GM12878 (cell line): ENCODE measurements around the gene SH3BP1. TPM values are rescaled to one million over a fixed set of nuclear protein-coding genes. Genes with fewer than 3 reads are reported as not detected.

Experiments used
- ATAC-seq: fragments of 200-7000 bp; cut with Tn5 transposase; 3 replicates; pipeline ENCODE4 v1.9.1; 2020; ENCODE audit warnings: mild to moderate bottlenecking, moderate library complexity
- BruUV-seq: library from RNA; stranded (reverse); fragments of 400-500 nt; replicated peaks from 2 replicates; lab custom pipeline; 2021; lab: Mats Ljungman, UMichigan
- CTCF ChIA-PET: fragments of 300-600 bp; sonication (Branson Sonifier 250); formaldehyde crosslinking; extraction: SDS; loops from one replicate; lab custom pipeline; 2021; ENCODE audit warnings: inconsistent platforms; lab: Yijun Ruan, JAX
- POLR2A ChIA-PET: fragments of 350-600 bp; formaldehyde crosslinking; extraction: SDS; loops from one replicate; lab custom pipeline; 2021; ENCODE audit warnings: inconsistent platforms; lab: Charles Lee
- RAD21 ChIA-PET: fragments of 300-600 bp; sonication (Branson Sonifier 250); formaldehyde crosslinking; loops from one replicate; lab custom pipeline; 2023; ENCODE audit warnings: antibody characterized with exemption; ENCODE audit not compliant: unreplicated experiment; lab: Charles Lee
- SMC1A ChIA-PET: fragments of 300-600 bp; sonication (Branson Sonifier 250); formaldehyde crosslinking; loops from one replicate; lab custom pipeline; 2023; ENCODE audit not compliant: unreplicated experiment, uncharacterized antibody; lab: Charles Lee
- DNase-seq: peaks from one replicate; pipeline ENCODE4 v3.0.0-alpha.2; 2011; ENCODE audit warnings: low read depth, low spot score
- FAIRE-seq: peaks from 3 replicates; lab custom pipeline; 2011; peaks lifted over from hg19 to GRCh38; lab: Jason Lieb, UNC
- H2AFZ ChIP-seq: 2 replicates; pipeline ENCODE4 v1.6.0; 2011; ENCODE audit warnings: low read depth, low read length, control low read depth; ENCODE audit not compliant: control insufficient read depth
- H3K27ac ChIP-seq: 2 replicates; pipeline ENCODE4 v1.5.1; 2011; ENCODE audit warnings: control low read depth; ENCODE audit not compliant: control insufficient read depth, insufficient read depth
- H3K27me3 ChIP-seq, 2 experiments: replicated peaks in 1 of 2; 2 replicates each; pipeline versions ENCODE4 v1.6.0 to v1.6.1; 2011; ENCODE audit warnings: low read length in 1 of 2; ENCODE audit not compliant: control insufficient read depth in 2 of 2, insufficient read depth in 2 of 2
- H3K36me3 ChIP-seq, 2 experiments: 2 replicates each; pipeline ENCODE4 v1.5.1; 2011; ENCODE audit warnings: low read length in 1 of 2; ENCODE audit not compliant: control insufficient read depth in 2 of 2, insufficient read depth in 2 of 2
- H3K4me1 ChIP-seq: 2 replicates; pipeline ENCODE4 v1.6.1; 2011; ENCODE audit warnings: mild to moderate bottlenecking, low read length, moderate library complexity, mixed read lengths; ENCODE audit not compliant: control insufficient read depth, insufficient read depth
- H3K4me2 ChIP-seq: 2 replicates; pipeline ENCODE4 v1.6.0; 2011; ENCODE audit warnings: control low read depth; ENCODE audit not compliant: control insufficient read depth, insufficient read depth
- H3K4me3 ChIP-seq: fragments of 200-600 bp; sonication (generic); 2 replicates; pipeline ENCODE4 v1.5.1; 2016
- H3K79me2 ChIP-seq: 2 replicates; pipeline ENCODE4 v1.6.0; 2011; ENCODE audit warnings: low read length; ENCODE audit not compliant: control insufficient read depth, insufficient read depth
- H3K9ac ChIP-seq: 2 replicates; pipeline ENCODE4 v1.8.0; 2011; ENCODE audit warnings: low read length, control low read depth, mixed read lengths; ENCODE audit not compliant: control insufficient read depth, insufficient read depth
- H3K9me3 ChIP-seq: replicated peaks from 3 replicates; pipeline ENCODE4 v1.5.1; 2011; ENCODE audit warnings: mild to moderate bottlenecking, low read length; ENCODE audit not compliant: control insufficient read depth, insufficient read depth
- H4K20me1 ChIP-seq: 2 replicates; pipeline ENCODE4 v1.6.0; 2011; ENCODE audit not compliant: control insufficient read depth, insufficient read depth
- CREB1 ChIP-seq: IDR thresholded peaks from 2 replicates; pipeline ENCODE4 v1.6.1; 2012; ENCODE audit warnings: low read depth, mild to moderate bottlenecking, inconsistent platforms
- EED ChIP-seq: sonication (generic); IDR thresholded peaks from 2 replicates; pipeline ENCODE4 v1.6.1; 2016; ENCODE audit warnings: antibody characterized with exemption, low read depth
- ETV6 ChIP-seq, 2 experiments: fragments of 450-650 bp in 1 of 2; IDR thresholded peaks in 1 of 2; conservative IDR thresholded peaks in 1 of 2; 2 replicates each; pipeline ENCODE4 v1.6.1; 2014; ENCODE audit warnings: antibody characterized with exemption in 1 of 2, borderline replicate concordance in 1 of 2, low read depth in 1 of 2, mild to moderate bottlenecking in 1 of 2, moderate library complexity in 1 of 2
- IKZF1 ChIP-seq: fragments of 450-650 bp; conservative IDR thresholded peaks from 2 replicates; pipeline ENCODE4 v1.6.1; 2017; ENCODE audit warnings: antibody characterized with exemption, mild to moderate bottlenecking
- PAX8 ChIP-seq: fragments of 450-650 bp; IDR thresholded peaks from 2 replicates; pipeline ENCODE4 v1.6.1; 2017; ENCODE audit warnings: mild to moderate bottlenecking, moderate library complexity
- POLR2AphosphoS5 ChIP-seq: IDR thresholded peaks from 2 replicates; pipeline ENCODE4 v1.6.1; 2011; ENCODE audit warnings: mild to moderate bottlenecking, low read length, inconsistent platforms
- TCF3 ChIP-seq: IDR thresholded peaks from 2 replicates; pipeline ENCODE4 v1.6.1; 2012; ENCODE audit warnings: low read depth, mild to moderate bottlenecking, low read length, borderline replicate concordance; ENCODE audit not compliant: insufficient read depth
- WGBS: methylation state at CpG from one replicate; pipeline ENCODE4 v1.1.6; 2016; ENCODE audit warnings: low lambda C conversion rate; ENCODE audit not compliant: insufficient replicate concordance, insufficient coverage; ENCODE audit errors: missing lambda C conversion rate; 5-methylcytosine and 5-hydroxymethylcytosine counted together
- in situ Hi-C: fragments of 300-500 bp; cut with MboI; formaldehyde crosslinking; loops from 9 replicates; pipeline ENCODE4 v1.14.3; 2018; ENCODE audit warnings: mixed read lengths
- intact Hi-C: fragments of 100-400 bp; cut with micrococcal nuclease; formaldehyde crosslinking; loops from one replicate; pipeline ENCODE4 v1.14.2; 2022; ENCODE audit not compliant: unreplicated experiment
- polyA plus RNA-seq, 11 experiments: library from polyadenylated mRNA; depleted of rRNA in 4 of 11; unstranded in 6 of 11; stranded (reverse) in 5 of 11; fragments of >200 nt; fragmentation: Nextera tagmentation in 4 of 11; fragmentation: Illumina TruSeq in 1 of 11; extraction: Ambion mirVana in 4 of 11; extraction: Trizol in 1 of 11; gene quantifications; 1 replicate in 1 of 11; 2 replicates in 10 of 11; pipeline versions ENCODE4 v1.2.1 to v1.2.3, GENCODE V29; 2011 to 2016; ENCODE audit warnings: inconsistent platforms in 2 of 11, missing spikeins in 2 of 11, low read depth in 1 of 11
- total RNA-seq, 4 experiments: library from RNA; depleted of rRNA in 3 of 4; stranded (reverse); fragments of >200 nt in 3 of 4; fragmentation: Illumina TruSeq in 1 of 4; extraction: Trizol in 1 of 4; gene quantifications; 2 replicates each; pipeline versions ENCODE4 v1.2.1 to v1.2.3, GENCODE V29; 2013 to 2021
- TF ChIP-seq, protein P1 (sequence below): fragments of 450-650 bp; IDR thresholded peaks from 2 replicates; pipeline ENCODE4 v1.6.1; 2017; ENCODE audit warnings: low read depth, mild to moderate bottlenecking, moderate library complexity

SH3BP1 gene
- total and polyA plus RNA-seq, 10 of the 15 experiments (the other 5 are each of a cell fraction or from before 2014, with no cell fraction given): 0.29 to 70.5 (median 22.5) TPM

- intact Hi-C loops: no loop called here
- H3K27ac ChIP-seq: peak overlapping the region; percentile 60
- DNase-seq (no peak), ATAC-seq (peak; percentile 58), FAIRE-seq (peak; percentile 64)
- no peaks in the 10 kb centered on the region for H3K9me3 ChIP-seq
- 0 out of 2 replicates have a peak overlapping the region, but pooled peaks have one; percentile 10 for H2AFZ ChIP-seq
- H3K4me1 ChIP-seq: peaks cover 34% of the 10 kb centered on the region
- no peaks in the 10 kb centered on the region for H4K20me1 ChIP-seq
- H3K4me3 ChIP-seq: no peak overlapping the region
- CTCF ChIA-PET: interaction anchor here (0.6 to 14.9 kb wide), 7 partner anchors 10 to 398 kb away, joined by 3 to 275 read pairs (median 63); partner anchors contain the start of genes GGA1, LGALS1, NOL12 and PDXP
- H3K9ac ChIP-seq: peak overlapping the region; percentile 8; the same call in 1 of the 2 replicates
- SMC1A ChIA-PET: interaction anchor here (0.9 to 5.9 kb wide), 13 partner anchors 8 to 56 kb away, joined by 3 to 69 read pairs (median 5); partner anchors contain the start of genes GGA1, PDXP and SH3BP1
- no peaks in the 10 kb centered on the region for H3K79me2 ChIP-seq
- RAD21 ChIA-PET: interaction anchor here (0.8 to 7.1 kb wide), 9 partner anchors 8 to 53 kb away, joined by 3 to 76 read pairs (median 6); partner anchors contain the start of genes LGALS1, PDXP and SH3BP1
- H3K27me3 ChIP-seq: no peaks in the 10 kb centered on the region
- H3K4me2 ChIP-seq: no peak overlapping the region; the same call in 1 of the 2 replicates
- TF ChIP-seq ETV6 (conservative IDR thresholded peaks at IDR 0.05 in 1 of 2, IDR thresholded peaks at IDR 0.05 in 1 of 2; ENCODE audit: borderline replicate concordance in 1 of 2, low read depth in 1 of 2) (peak in 1 of 2 experiments; percentile 81; a peak in 2 of 4 replicates), IKZF1 (peak; percentile 51; the same call in 1 of the 2 replicates), CREB1 (no peak), POLR2AphosphoS5 (0 out of 2 replicates have a peak, but pooled peaks have one; percentile 8), TCF3 (0 out of 2 replicates have a peak, but pooled peaks have one; percentile 32), PAX8 (no peak), EED (peak; percentile 56; the same call in 1 of the 2 replicates)
- TF ChIP-seq, protein P1, sequence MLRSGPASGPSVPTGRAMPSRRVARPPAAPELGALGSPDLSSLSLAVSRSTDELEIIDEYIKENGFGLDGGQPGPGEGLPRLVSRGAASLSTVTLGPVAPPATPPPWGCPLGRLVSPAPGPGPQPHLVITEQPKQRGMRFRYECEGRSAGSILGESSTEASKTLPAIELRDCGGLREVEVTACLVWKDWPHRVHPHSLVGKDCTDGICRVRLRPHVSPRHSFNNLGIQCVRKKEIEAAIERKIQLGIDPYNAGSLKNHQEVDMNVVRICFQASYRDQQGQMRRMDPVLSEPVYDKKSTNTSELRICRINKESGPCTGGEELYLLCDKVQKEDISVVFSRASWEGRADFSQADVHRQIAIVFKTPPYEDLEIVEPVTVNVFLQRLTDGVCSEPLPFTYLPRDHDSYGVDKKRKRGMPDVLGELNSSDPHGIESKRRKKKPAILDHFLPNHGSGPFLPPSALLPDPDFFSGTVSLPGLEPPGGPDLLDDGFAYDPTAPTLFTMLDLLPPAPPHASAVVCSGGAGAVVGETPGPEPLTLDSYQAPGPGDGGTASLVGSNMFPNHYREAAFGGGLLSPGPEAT: no peak
- BruUV-seq: no TSS peak
- in situ Hi-C loops: loop anchor here (5.0 kb wide), 1 partner anchor 55 kb away; no protein-coding TSS in a partner anchor
- 45% methylated on average over 5 of the region's 6 CpGs for WGBS
- POLR2A ChIA-PET: interaction anchor here (0.6 to 5.0 kb wide), 13 partner anchors 10 to 217 kb away, joined by 3 to 45 read pairs (median 4); partner anchors contain the start of genes ANKRD54, GGA1, LGALS1 and PDXP
- peaks cover 14 to 20% of the 10 kb centered on the region in 2 experiments; a peak in 3 of 4 replicates for H3K36me3 ChIP-seq
These were observed 11.9 kb upstream of the SH3BP1 start for GRCh38 chr22:37627545-37627944.
